Glomerular endothelial cell (primary cell): ENCODE data around the gene AQR. TPM values are rescaled to one million over a fixed set of nuclear protein-coding genes. Genes with fewer than 3 reads are reported as not detected.
"Not testable (repeated sequence)": the region's sequence is repeated elsewhere in the genome, so short reads cannot be mapped to it uniquely, and the experiment has no call there.

Experiments used
- DNase-seq: peaks from one replicate; pipeline ENCODE4 v3.0.0-alpha.2; 2011; ENCODE audit warnings: low read depth, low spot score; ENCODE audit errors: extremely low read depth
- total RNA-seq: library from RNA; depleted of rRNA; stranded (reverse); fragments of >200 nt; gene quantifications from 2 replicates; pipeline ENCODE4 v1.2.3, GENCODE V29; 2015

AQR gene
- total RNA-seq, 1 donor from 2014 or later: 24.5 TPM

DNA sequence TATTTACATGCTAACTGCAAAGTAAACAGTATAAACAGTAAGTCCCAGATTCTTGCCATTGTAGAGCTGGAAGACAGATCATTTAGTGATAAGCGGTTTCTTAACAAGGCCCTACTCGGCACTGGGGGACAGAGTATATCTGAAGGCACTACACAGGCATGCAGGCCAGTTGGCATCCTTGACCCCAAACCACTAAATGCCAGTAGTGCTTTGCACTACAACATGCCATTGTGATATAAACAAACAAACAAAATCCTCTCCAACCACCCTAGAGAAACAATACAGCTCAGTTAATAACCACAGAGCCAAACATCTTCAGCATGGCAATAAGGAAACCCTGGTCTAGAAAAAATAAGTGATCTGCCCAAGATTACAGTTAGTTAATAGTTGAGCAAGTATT lies 5.3 kb downstream of the AQR start:
- DNase-seq: no peak

DNA sequence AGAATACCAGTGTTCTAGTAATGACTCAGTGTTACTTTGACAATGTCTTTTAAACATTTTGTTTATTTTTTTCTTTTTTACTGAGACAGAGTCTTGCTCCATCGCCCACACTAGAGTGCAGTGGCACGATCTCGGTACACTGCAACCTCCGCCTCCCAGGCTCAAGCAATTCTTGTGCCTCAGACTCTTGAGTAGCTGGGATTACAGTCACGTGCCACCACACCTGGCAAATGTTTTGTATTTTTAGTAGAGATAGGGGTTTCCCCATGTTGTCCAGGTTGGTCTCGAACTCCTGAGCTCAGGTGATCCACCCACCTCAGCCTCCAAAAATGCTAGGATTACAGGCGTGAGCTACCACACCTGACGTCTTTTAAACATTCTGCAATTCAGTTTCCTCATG lies 15.7 kb downstream of the AQR start:
- DNase-seq: no peak

DNA sequence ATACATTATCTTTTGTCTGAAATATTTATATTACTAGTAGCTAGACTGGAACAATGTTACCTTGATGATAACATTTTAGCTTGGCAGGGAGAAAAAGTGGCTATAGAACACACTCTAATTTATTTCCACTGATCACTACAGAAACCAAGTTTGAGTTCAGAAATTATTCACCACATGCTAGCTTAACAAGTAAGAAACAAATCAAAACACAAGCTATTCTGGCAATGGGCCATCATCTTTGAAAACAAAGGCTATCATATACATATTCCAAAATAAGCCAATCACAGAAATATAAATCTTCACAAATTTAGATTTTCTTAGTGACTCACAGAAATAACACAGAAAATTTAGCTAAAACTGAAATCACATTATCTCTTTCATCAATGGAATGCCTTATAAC lies 17.1 kb downstream of the AQR start:
- no peak for DNase-seq

- DNase-seq: no peak
Measured at GRCh38 chr15:34951993-34952392, 17.5 kb downstream of the AQR start.

GRCh38 chr15:34944936-34945335 lies 24.6 kb downstream of the AQR start:
- no peak for DNase-seq

DNA sequence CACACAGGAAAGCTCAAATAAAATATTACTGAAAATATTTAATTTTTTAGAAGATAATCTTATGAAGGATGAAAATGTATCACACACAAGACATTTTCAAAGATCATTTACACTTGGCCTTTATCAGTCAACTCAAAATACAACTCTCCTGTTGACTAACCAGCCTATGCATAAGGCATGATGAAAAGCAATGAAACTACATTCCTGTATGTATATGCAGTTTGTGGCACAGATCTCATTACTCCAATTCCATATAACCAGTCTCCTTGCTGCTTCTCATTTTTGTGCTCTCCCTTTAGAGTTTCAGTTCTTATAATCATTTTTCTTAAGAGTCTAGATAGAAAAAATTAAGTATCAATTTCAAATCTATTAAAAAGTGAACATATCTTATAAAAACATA lies 25.8 kb downstream of the AQR start:
- DNase-seq: no peak

- not testable (repeated sequence) for DNase-seq
Measured at GRCh38 chr15:34943264-34943663, 26.3 kb downstream of the AQR start.

DNA sequence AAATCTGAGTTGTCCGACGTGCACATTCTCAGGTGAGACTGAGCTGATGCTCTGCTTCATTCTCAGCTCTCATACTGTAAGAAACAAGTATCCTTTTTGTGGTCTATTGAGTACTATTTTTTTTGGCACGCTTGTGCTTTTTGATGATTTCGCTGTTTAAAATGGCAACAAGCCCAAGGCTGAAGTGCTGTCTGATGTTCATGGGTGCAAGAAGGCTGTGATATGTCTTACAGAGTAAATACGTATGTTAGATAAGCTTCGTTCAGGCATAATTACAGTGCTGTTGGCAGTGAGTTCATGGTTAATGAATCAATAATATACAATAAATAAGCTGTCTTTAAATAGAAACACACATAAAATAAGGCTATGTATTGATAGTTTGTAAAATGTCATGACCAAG lies 27.2 kb downstream of the AQR start:
- DNase-seq: no peak

GRCh38 chr15:34941831-34942230 lies 27.7 kb downstream of the AQR start:
- no peak for DNase-seq

GRCh38 chr15:34941185-34941698 lies 28.3 kb downstream of the AQR start:
- DNase-seq: no peak

DNA sequence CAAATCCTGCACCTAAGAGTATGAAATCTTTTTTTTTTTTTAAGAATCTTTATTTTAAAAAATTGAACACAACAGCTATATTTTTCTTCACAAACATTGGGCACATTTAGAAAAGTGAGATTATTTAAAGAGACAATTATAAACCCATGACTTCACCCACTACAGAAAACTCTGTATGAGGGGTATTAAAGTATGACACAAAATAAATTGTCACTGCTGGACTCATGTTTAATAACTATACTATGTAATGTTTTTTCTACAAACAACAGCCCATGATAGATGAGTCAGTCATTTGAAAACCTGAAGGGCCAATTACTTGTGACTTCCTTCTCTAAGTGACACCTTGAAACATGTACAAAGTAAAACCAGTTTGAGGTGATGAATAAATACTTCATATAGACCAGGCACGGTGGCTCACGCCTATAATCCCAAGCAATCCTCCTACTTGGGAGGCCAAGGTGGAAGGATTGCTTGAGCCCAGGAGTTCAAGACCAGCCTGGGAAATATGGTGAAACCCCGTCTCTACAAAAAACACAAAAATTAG lies 36.0 kb downstream of the AQR start:
- no peak for DNase-seq

- not testable (repeated sequence) for DNase-seq
Measured at GRCh38 chr15:34928349-34928748, 41.2 kb downstream of the AQR start.

DNA sequence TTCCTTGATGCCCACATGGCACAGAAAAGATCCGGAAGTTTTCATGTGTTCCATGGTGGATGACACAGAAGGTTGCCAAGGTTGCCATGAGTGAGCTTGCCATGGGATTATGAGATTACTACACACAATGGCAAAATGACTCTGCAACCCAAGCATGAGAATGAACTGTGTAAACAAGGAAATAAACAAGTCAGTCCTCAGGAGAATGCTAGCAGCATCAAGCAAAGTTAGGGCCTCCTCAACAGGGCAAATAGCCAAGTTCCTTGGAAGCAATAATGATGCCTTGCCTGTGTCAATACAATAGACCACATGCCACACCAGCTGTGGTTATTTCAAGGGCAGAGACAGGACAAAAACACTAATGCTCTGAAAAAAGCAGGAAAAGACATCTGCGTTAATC lies 41.8 kb downstream of the AQR start:
- peak; percentile 39 for DNase-seq

- DNase-seq: no peak
Measured at GRCh38 chr15:34914317-34914716, 55.2 kb downstream of the AQR start.

DNA sequence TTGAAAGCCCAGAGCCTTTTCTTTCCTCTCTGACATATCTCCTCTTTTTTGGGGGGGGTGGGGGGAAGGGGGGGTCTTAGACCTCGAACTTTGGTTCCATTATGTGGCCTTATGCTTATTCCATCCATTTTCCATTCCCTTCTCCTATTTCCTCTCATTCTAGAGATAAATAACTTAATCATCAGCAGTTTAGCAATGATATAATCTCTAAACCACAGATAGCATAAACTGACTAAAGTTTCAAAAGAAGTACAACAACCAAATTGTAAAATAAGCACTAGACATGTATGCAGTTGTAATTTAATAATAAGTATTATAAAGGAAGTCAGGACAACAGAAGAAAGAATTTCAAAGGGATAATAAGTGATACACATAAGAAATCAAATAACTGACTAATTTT lies 64.5 kb downstream of the AQR start:
- DNase-seq: no peak

DNA sequence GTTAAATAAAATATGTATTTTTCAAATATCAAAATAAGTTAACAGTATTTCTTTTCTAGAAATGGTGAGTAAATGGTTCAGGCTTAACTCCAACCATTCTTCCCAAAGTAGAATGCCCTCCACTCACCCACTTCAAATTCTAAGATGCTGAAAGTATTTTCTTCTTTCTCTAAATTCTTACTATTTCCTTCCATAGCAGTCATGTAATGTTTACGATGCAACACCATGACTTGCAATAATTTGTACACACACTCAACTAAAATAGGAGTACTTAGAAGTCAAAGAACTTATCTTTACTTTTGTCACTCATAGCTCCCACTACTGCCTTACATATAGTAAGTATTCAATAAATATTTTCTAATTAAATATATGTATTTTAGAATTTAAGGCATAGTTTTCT lies 65.0 kb downstream of the AQR start:
- no peak for DNase-seq

DNA sequence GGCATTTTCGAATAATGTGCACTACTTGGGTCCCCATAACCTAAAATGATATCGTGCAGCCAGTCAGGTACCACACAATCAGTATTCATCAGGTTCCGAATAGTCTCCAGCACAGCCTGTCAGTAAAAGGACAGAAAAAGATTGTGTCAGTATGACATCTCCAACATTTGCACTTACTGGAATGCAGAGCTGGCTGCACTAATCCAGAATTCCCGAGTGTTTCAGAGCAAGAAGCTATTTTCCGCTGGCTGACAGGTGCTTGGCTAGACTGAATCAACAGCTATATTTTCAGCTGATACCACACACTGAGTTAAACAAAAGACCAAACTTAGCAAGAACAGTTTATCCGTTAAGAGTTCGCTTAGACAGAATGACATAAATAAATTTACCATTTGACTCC lies 68.8 kb downstream of the AQR start:
- DNase-seq: no peak

- no peak for DNase-seq
Measured at GRCh38 chr15:34896183-34896582, 73.4 kb downstream of the AQR start.

GRCh38 chr15:34893967-34894366 lies 75.6 kb downstream of the AQR start:
- DNase-seq: no peak

DNA sequence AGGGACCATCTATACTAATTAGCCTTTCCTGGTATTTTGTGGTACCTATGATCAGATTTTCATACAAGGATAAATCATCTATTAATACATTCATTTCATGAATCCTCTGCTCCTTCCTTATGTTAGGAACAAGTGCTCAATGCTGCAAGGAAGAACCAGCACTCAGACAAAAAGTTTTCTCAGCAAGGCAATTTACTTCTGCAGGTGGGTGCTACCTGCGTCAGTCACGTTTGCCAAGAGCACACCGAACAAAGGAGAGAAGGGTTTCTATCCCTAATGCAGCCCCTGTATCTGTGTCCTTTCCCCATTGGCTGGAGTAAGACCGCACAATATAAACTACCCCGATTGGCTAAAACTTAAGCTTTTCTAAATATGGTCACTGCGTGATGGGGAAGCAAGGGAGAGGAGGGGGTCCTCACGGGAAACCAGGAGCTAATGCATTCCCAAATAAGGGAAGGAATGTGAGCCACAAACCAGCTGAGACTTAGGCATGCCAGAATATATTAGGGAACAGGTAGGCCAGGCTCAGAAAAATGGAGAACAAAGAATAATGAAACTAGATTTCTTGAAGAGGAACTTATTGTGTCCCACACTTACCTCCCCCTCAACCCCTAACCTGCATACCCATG lies 76.5 kb downstream of the AQR start:
- no peak for DNase-seq

GRCh38 chr15:34890424-34890823 lies 79.1 kb downstream of the AQR start:
- no peak for DNase-seq

DNA sequence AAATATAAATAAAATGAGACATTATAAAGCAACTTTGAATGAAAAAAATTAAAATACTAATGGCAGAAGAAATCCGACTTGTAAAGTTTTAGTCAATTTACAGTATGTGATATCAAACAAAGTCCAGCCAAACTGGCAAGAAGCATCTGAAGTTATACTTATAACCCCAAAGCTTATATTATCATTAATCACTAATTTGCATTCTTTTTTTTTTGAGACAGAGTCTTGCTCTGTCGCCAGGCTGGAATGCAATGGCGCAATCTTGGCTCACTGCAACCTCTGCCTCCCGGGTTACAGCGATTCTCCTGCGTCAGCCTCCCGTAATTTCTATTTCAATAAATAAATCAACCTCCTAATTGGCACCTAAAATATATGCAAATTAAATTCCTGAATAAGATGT lies 80.1 kb downstream of the AQR start:
- no peak for DNase-seq

GRCh38 chr15:34886134-34886533 lies 83.4 kb downstream of the AQR start:
- DNase-seq: no peak
